HepG2 (cell line): Measurements from ENCODE around the gene RHBG. TPM values are rescaled to one million over a fixed set of nuclear protein-coding genes. Genes with fewer than 3 reads are reported as not detected.
A peak's percentile ranks its signal among the peaks of the same experiment; 100 is the strongest.

Source experiments
- ATF1 ChIP-seq: IDR thresholded peaks from 2 replicates; pipeline ENCODE4 v1.6.1; 2016; ENCODE audit warnings: mild to moderate bottlenecking, control low read depth
- BORCS8-MEF2B ChIP-seq: sonication (generic); formaldehyde crosslinking; IDR thresholded peaks from 2 replicates; pipeline ENCODE4 v1.8.0; 2022; ENCODE audit warnings: mild to moderate bottlenecking, missing genetic modification reagents
- CEBPB ChIP-seq: IDR thresholded peaks from 2 replicates; pipeline ENCODE4 v1.6.1; 2011; ENCODE audit warnings: low read depth, low read length, improper control_type of control experiment, borderline replicate concordance
- ELF4 ChIP-seq: sonication (generic); formaldehyde crosslinking; IDR thresholded peaks from 2 replicates; pipeline ENCODE4 v1.5.0; 2020; ENCODE audit warnings: missing genetic modification reagents, mild to moderate bottlenecking, moderate library complexity, borderline replicate concordance
- EP300 ChIP-seq, 3 experiments: sonication (generic) in 1 of 3; formaldehyde crosslinking in 1 of 3; IDR thresholded peaks; 2 replicates each; pipeline versions ENCODE4 v1.5.1 to v1.6.1; 2011 to 2020; ENCODE audit warnings: low read depth in 2 of 3, low read length in 2 of 3, borderline replicate concordance in 1 of 3, improper control_type of control experiment in 1 of 3, mild to moderate bottlenecking in 1 of 3, missing genetic modification reagents in 1 of 3, moderate library complexity in 1 of 3
- ETV5 ChIP-seq: IDR thresholded peaks from 2 replicates; pipeline ENCODE4 v1.6.1; 2018; ENCODE audit warnings: missing biosample characterization, missing genetic modification reagents, inconsistent platforms, borderline replicate concordance
- ISX ChIP-seq: sonication (generic); formaldehyde crosslinking; conservative IDR thresholded peaks from 2 replicates; pipeline ENCODE4 v1.5.0; 2020; ENCODE audit warnings: missing genetic modification reagents
- JUN ChIP-seq: sonication (generic); formaldehyde crosslinking; IDR thresholded peaks from 2 replicates; pipeline ENCODE4 v1.4.0; 2020; ENCODE audit warnings: mild to moderate bottlenecking, missing genetic modification reagents
- KLF9 ChIP-seq: IDR thresholded peaks from 2 replicates; pipeline ENCODE4 v1.6.1; 2016; ENCODE audit warnings: low read depth
- NR2F2 ChIP-seq: IDR thresholded peaks from 2 replicates; pipeline ENCODE4 v1.6.1; 2012; ENCODE audit warnings: low read depth, inconsistent platforms, borderline replicate concordance
- POLR2AphosphoS2 ChIP-seq: IDR thresholded peaks from 2 replicates; pipeline ENCODE4 v1.6.1; 2011; ENCODE audit warnings: low read depth, low read length, improper control_type of control experiment
- RORA ChIP-seq: sonication (generic); formaldehyde crosslinking; IDR thresholded peaks from 2 replicates; pipeline ENCODE4 v1.5.0; 2020; ENCODE audit warnings: mild to moderate bottlenecking, missing genetic modification reagents, moderate library complexity
- SNAI1 ChIP-seq: sonication (generic); formaldehyde crosslinking; IDR thresholded peaks from 2 replicates; pipeline ENCODE4 v1.5.0; 2020; ENCODE audit warnings: mild to moderate bottlenecking, missing genetic modification reagents, borderline replicate concordance
- SP2 ChIP-seq: sonication (generic); formaldehyde crosslinking; IDR thresholded peaks from 2 replicates; pipeline ENCODE4 v1.5.1; 2020; ENCODE audit warnings: mild to moderate bottlenecking, missing genetic modification reagents
- TAF15 ChIP-seq: fragments of 200-400 bp; formaldehyde crosslinking; IDR thresholded peaks from one replicate; pipeline ENCODE4 v1.6.1; 2018; ENCODE audit warnings: mild to moderate bottlenecking, low read depth, low read length; ENCODE audit not compliant: poor library complexity, severe bottlenecking
- TCF7L2 ChIP-seq: IDR thresholded peaks from 2 replicates; pipeline ENCODE4 v1.6.1; 2011; ENCODE audit warnings: mild to moderate bottlenecking, low read depth, low read length, moderate library complexity
- ZNF563 ChIP-seq: sonication (generic); formaldehyde crosslinking; IDR thresholded peaks from 2 replicates; pipeline ENCODE4 v1.8.0; 2022; ENCODE audit warnings: mild to moderate bottlenecking, moderate library complexity, missing genetic modification reagents
- ZNF709 ChIP-seq: sonication (generic); formaldehyde crosslinking; IDR thresholded peaks from 2 replicates; pipeline ENCODE4 v1.5.0; 2020; ENCODE audit warnings: mild to moderate bottlenecking, missing genetic modification reagents
- polyA plus RNA-seq, 8 experiments: library from polyadenylated mRNA; depleted of rRNA in 3 of 8; stranded (reverse) in 7 of 8; unstranded in 1 of 8; fragments of >200 nt; fragmentation: Illumina TruSeq in 4 of 8; extraction: Trizol in 4 of 8; gene quantifications; 2 replicates each; pipeline versions ENCODE4 v1.2.1 to v1.2.3, GENCODE V29; 2011 to 2016; ENCODE audit warnings: low read depth in 4 of 8, missing spikeins in 1 of 8, mixed read lengths in 1 of 8; ENCODE audit not compliant: insufficient read depth in 1 of 8
- total RNA-seq, 5 experiments: library from RNA; depleted of rRNA; stranded (reverse); fragments of >200 nt; fragmentation: Illumina TruSeq; extraction: Trizol; gene quantifications; 2 replicates each; pipeline ENCODE4 v1.2.3, GENCODE V29; 2016; ENCODE audit warnings: low read depth in 1 of 5
- TF ChIP-seq, protein P1 (sequence below): sonication (generic); formaldehyde crosslinking; IDR thresholded peaks from 2 replicates; pipeline ENCODE4 v1.4.0; 2020; ENCODE audit warnings: missing genetic modification reagents, borderline replicate concordance
- TF ChIP-seq, protein P2 (sequence below): IDR thresholded peaks from 2 replicates; pipeline ENCODE4 v1.6.1; 2016; ENCODE audit warnings: missing compliant biosample characterization, missing genetic modification reagents, borderline replicate concordance
- TF ChIP-seq, protein P3 (sequence below): sonication (generic); formaldehyde crosslinking; IDR thresholded peaks from 2 replicates; pipeline ENCODE4 v1.8.1; 2023; ENCODE audit warnings: missing genetic modification reagents, mild to moderate bottlenecking, borderline replicate concordance
- TF ChIP-seq, protein P4 (sequence below): sonication (generic); IDR thresholded peaks from 2 replicates; pipeline ENCODE4 v1.6.1; 2016; ENCODE audit warnings: low read depth, borderline replicate concordance
- TF ChIP-seq, protein P5 (sequence below): sonication (generic); formaldehyde crosslinking; IDR thresholded peaks from 2 replicates; pipeline ENCODE4 v1.4.0; 2020; ENCODE audit warnings: mild to moderate bottlenecking, missing genetic modification reagents

RHBG gene
- total and polyA plus RNA-seq, 2 of the 13 experiments (the other 11 are each of a cell fraction or from before 2014, with no cell fraction given) = 61.8 to 73.5 TPM

DNA sequence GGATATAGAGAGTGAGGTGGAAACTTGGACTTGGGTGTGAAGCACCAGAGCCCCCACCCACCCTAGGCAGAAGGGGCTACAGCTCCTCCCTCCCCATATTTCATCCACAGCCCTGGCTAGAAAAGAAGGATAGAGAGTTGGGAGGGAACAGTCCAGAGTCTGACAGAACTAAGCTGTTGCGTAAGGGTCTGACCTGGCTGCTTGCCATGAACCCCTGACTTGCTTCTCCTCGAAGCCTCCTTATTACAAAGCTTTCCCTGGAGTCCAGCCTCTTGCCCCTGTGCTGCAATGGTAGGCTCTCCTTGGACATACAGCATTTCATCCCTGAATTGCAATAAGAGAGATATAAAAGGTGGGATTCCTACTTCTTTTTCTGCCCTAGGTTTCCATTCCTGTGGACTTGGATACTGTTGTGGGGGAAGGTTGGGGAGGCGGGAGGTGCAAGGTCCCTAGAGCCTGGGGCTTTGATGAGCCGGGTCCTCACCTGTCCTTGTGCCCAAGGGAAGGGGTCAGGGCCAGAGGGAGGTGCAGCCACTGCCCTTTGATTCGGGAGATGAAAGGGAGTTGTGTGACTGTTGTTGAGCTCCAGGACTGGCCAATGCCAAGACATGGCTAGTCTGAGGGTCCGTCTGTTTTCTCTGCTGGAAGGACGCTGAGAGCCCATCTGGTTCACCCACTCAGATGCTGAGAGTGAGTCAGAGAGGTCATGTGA, 2.7 kb downstream of the RHBG start (continued):
- TF ChIP-seq ETV5 (peak; percentile 77; the same call in 1 of the 2 replicates), POLR2AphosphoS2 (no peak), JUN (CRISPR knock-in tag) (peak; percentile 88), TCF7L2 (peak; percentile 97), ZNF563 (peak; percentile 43; the same call in 1 of the 2 replicates), SP2 (CRISPR knock-in tag) (no peak), RORA (CRISPR knock-in tag) (no peak), TAF15 (no peak), ATF1 (CRISPR knock-in tag) (0 out of 2 replicates have a peak, but pooled peaks have one; percentile 53), ELF4 (no peak), CEBPB (peak; percentile 98), SNAI1 (no peak), NR2F2 (peak; percentile 97), BORCS8-MEF2B (CRISPR knock-in tag) (peak; percentile 54; the same call in 1 of the 2 replicates), ISX (CRISPR knock-in tag) (no peak), EP300 (IDR thresholded peaks at IDR 0.05; ENCODE audit: low read depth in 2 of 2, low read length in 2 of 2) (peak; percentile 83 to 98), EP300 (CRISPR knock-in tag; IDR thresholded peaks at IDR 0.05; ENCODE audit: borderline replicate concordance) (peak; percentile 99), KLF9 (peak; percentile 64), ZNF709 (peak; percentile 20; the same call in 1 of the 2 replicates)
- TF ChIP-seq, protein P1, sequence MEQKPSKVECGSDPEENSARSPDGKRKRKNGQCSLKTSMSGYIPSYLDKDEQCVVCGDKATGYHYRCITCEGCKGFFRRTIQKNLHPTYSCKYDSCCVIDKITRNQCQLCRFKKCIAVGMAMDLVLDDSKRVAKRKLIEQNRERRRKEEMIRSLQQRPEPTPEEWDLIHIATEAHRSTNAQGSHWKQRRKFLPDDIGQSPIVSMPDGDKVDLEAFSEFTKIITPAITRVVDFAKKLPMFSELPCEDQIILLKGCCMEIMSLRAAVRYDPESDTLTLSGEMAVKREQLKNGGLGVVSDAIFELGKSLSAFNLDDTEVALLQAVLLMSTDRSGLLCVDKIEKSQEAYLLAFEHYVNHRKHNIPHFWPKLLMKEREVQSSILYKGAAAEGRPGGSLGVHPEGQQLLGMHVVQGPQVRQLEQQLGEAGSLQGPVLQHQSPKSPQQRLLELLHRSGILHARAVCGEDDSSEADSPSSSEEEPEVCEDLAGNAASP (CRISPR knock-in tag) = peak; percentile 96
- TF ChIP-seq, protein P2, sequence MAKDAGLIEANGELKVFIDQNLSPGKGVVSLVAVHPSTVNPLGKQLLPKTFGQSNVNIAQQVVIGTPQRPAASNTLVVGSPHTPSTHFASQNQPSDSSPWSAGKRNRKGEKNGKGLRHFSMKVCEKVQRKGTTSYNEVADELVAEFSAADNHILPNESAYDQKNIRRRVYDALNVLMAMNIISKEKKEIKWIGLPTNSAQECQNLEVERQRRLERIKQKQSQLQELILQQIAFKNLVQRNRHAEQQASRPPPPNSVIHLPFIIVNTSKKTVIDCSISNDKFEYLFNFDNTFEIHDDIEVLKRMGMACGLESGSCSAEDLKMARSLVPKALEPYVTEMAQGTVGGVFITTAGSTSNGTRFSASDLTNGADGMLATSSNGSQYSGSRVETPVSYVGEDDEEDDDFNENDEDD (CRISPR knock-in tag) = peak; percentile 60; the same call in 1 of the 2 replicates
- TF ChIP-seq, protein P3, sequence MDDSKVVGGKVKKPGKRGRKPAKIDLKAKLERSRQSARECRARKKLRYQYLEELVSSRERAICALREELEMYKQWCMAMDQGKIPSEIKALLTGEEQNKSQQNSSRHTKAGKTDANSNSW = no peak
- TF ChIP-seq, protein P4, sequence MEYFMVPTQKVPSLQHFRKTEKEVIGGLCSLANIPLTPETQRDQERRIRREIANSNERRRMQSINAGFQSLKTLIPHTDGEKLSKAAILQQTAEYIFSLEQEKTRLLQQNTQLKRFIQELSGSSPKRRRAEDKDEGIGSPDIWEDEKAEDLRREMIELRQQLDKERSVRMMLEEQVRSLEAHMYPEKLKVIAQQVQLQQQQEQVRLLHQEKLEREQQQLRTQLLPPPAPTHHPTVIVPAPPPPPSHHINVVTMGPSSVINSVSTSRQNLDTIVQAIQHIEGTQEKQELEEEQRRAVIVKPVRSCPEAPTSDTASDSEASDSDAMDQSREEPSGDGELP = peak; percentile 51; the same call in 1 of the 2 replicates
- TF ChIP-seq, protein P5, sequence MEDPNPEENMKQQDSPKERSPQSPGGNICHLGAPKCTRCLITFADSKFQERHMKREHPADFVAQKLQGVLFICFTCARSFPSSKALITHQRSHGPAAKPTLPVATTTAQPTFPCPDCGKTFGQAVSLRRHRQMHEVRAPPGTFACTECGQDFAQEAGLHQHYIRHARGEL = no peak
